Mononuclear cell (primary cell): ENCODE data around the gene ENTPD2. TPM values are rescaled to one million over a fixed set of nuclear protein-coding genes. Genes with fewer than 3 reads are reported as not detected.

Experiments
- H3K27me3 ChIP-seq: 2 replicates; pipeline ENCODE4 v1.6.0; 2011; ENCODE audit warnings: low read length, control low read depth; ENCODE audit not compliant: insufficient read depth
- H3K4me1 ChIP-seq: 2 replicates; pipeline ENCODE4 v1.5.1; 2011; ENCODE audit warnings: mild to moderate bottlenecking, low read length, control low read depth; ENCODE audit not compliant: insufficient read depth
- H3K4me3 ChIP-seq: 2 replicates; pipeline ENCODE4 v1.5.1; 2011; ENCODE audit warnings: mild to moderate bottlenecking, low read length, moderate library complexity
- H3K9me3 ChIP-seq: 2 replicates; pipeline ENCODE4 v1.5.1; 2011; ENCODE audit warnings: low read depth, mild to moderate bottlenecking, control low read depth, low read length
- total RNA-seq: library from RNA; depleted of rRNA; stranded (reverse); fragments of >200 nt; gene quantifications from one replicate; pipeline ENCODE4 v1.2.3, GENCODE V29; 2012

Gene ENTPD2
- not detected for total RNA-seq

- Histone ChIP-seq H3K4me3 (no peak within 1 kb of the TSS), H3K4me1 (peaks cover 16% of the 10 kb centered on the region), H3K9me3 (no peaks in the 10 kb centered on the region), H3K27me3 (peaks cover 28% of the 10 kb centered on the region)
Observed at GRCh38 chr9:137053944-137054931, at the start of gene ENTPD2. ENTPD2 (minus strand) TSS chr9:137054061; CDS start chr9:137053997, 64 bp downstream.

GRCh38 chr9:137103206-137103999 is 49.5 kb upstream of the ENTPD2 start:
- Histone ChIP-seq H3K27me3 (no peaks in the 10 kb centered on the region), H3K4me3 (no peak overlapping the region), H3K4me1 (no peaks in the 10 kb centered on the region), H3K9me3 (no peaks in the 10 kb centered on the region)

GRCh38 chr9:137099231-137099630 is 45.4 kb upstream of the ENTPD2 start:
- Histone ChIP-seq H3K9me3 (no peaks in the 10 kb centered on the region), H3K4me3 (no peak overlapping the region), H3K27me3 (no peaks in the 10 kb centered on the region), H3K4me1 (peaks cover 15% of the 10 kb centered on the region)

GRCh38 chr9:137097761-137098462 is 44.1 kb upstream of the ENTPD2 start:
- no peak overlapping the region for H3K4me3 ChIP-seq
- H3K9me3 ChIP-seq: no peaks in the 10 kb centered on the region
- H3K4me1 ChIP-seq: peaks cover 15% of the 10 kb centered on the region
- H3K27me3 ChIP-seq: no peaks in the 10 kb centered on the region

- Histone ChIP-seq H3K4me1 (peaks cover 15% of the 10 kb centered on the region), H3K4me3 (no peak overlapping the region), H3K27me3 (no peaks in the 10 kb centered on the region), H3K9me3 (no peaks in the 10 kb centered on the region)
Observed at GRCh38 chr9:137096785-137097546, 43.1 kb upstream of the ENTPD2 start.

GRCh38 chr9:137095664-137096517 is 42.0 kb upstream of the ENTPD2 start:
- Histone ChIP-seq H3K4me3 (peak overlapping the region; percentile 15), H3K4me1 (peaks cover 15% of the 10 kb centered on the region), H3K27me3 (no peaks in the 10 kb centered on the region), H3K9me3 (no peaks in the 10 kb centered on the region)

- H3K27me3 ChIP-seq: no peaks in the 10 kb centered on the region
- no peak overlapping the region for H3K4me3 ChIP-seq
- peaks cover 29% of the 10 kb centered on the region for H3K4me1 ChIP-seq
- no peaks in the 10 kb centered on the region for H3K9me3 ChIP-seq
Observed at GRCh38 chr9:137089232-137089947, 35.5 kb upstream of the ENTPD2 start.

- H3K9me3 ChIP-seq: no peaks in the 10 kb centered on the region
- H3K4me3 ChIP-seq: no peak overlapping the region
- no peaks in the 10 kb centered on the region for H3K27me3 ChIP-seq
- peaks cover 29% of the 10 kb centered on the region for H3K4me1 ChIP-seq
Observed at GRCh38 chr9:137088121-137088520, 34.3 kb upstream of the ENTPD2 start.

- H3K4me3 ChIP-seq: peak overlapping the region; percentile 67
- H3K27me3 ChIP-seq: no peaks in the 10 kb centered on the region
- H3K4me1 ChIP-seq: peaks cover 29% of the 10 kb centered on the region
- H3K9me3 ChIP-seq: no peaks in the 10 kb centered on the region
Observed at GRCh38 chr9:137087409-137087925, 33.6 kb upstream of the ENTPD2 start.

- Histone ChIP-seq H3K4me3 (peak within 1 kb of the TSS; percentile 67), H3K9me3 (no peaks in the 10 kb centered on the region), H3K27me3 (no peaks in the 10 kb centered on the region), H3K4me1 (peaks cover 29% of the 10 kb centered on the region)
Observed at GRCh38 chr9:137086531-137087408, 32.9 kb upstream of the ENTPD2 start, which contains the start of gene MAN1B1. MAN1B1 (plus strand) TSS chr9:137086985; CDS start chr9:137087000, 15 bp downstream.

- peak overlapping the region; percentile 67 for H3K4me3 ChIP-seq
- H3K9me3 ChIP-seq: no peaks in the 10 kb centered on the region
- no peaks in the 10 kb centered on the region for H3K27me3 ChIP-seq
- H3K4me1 ChIP-seq: peaks cover 29% of the 10 kb centered on the region
Observed at GRCh38 chr9:137085920-137086530, 32.2 kb upstream of the ENTPD2 start.

- Histone ChIP-seq H3K4me1 (peaks cover 29% of the 10 kb centered on the region), H3K9me3 (no peaks in the 10 kb centered on the region), H3K27me3 (no peaks in the 10 kb centered on the region), H3K4me3 (no peak overlapping the region)
Observed at GRCh38 chr9:137084526-137084925, 30.7 kb upstream of the ENTPD2 start.
